DOHH2 (cell line): ENCODE measurements around the gene LYPD6.

Experiments
- EZH2phosphoT487 ChIP-seq: fragments of 200-600 bp; sonication (generic); IDR thresholded peaks from 2 replicates; pipeline ENCODE4 v1.6.1; 2017; ENCODE audit warnings: borderline replicate concordance, mild to moderate bottlenecking, antibody characterized with exemption, low read length, moderate library complexity, mixed read lengths
- TF ChIP-seq, protein P1 (sequence below): fragments of 200-600 bp; sonication (generic); IDR thresholded peaks from one replicate; pipeline ENCODE4 v1.5.1; 2014; ENCODE audit warnings: antibody characterized with exemption, mild to moderate bottlenecking, low read depth, low read length; ENCODE audit not compliant: poor library complexity, severe bottlenecking

DNA sequence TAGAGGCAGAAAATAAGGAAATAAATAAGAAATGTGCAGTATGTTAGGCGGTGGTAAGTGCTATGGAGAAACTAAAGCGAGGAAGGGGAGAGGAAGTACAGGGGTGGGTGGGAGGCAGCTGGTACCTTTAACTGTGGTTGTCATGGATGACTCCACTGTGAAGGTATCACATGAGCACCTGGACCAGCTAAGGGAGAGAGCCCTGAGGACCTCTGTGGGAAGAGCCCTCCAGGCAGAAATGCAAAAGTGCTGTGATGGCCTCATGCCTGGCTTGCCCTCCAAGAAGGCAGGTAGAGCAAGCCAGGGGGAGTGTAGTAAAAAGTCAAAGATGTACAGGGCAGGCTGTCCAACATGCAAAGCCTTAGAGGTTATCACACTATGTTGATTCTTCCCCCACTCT is 17.9 kb downstream of the LYPD6 start:
- TF ChIP-seq, protein P1, sequence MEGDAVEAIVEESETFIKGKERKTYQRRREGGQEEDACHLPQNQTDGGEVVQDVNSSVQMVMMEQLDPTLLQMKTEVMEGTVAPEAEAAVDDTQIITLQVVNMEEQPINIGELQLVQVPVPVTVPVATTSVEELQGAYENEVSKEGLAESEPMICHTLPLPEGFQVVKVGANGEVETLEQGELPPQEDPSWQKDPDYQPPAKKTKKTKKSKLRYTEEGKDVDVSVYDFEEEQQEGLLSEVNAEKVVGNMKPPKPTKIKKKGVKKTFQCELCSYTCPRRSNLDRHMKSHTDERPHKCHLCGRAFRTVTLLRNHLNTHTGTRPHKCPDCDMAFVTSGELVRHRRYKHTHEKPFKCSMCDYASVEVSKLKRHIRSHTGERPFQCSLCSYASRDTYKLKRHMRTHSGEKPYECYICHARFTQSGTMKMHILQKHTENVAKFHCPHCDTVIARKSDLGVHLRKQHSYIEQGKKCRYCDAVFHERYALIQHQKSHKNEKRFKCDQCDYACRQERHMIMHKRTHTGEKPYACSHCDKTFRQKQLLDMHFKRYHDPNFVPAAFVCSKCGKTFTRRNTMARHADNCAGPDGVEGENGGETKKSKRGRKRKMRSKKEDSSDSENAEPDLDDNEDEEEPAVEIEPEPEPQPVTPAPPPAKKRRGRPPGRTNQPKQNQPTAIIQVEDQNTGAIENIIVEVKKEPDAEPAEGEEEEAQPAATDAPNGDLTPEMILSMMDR, result no peak
- no peak for TF ChIP-seq EZH2phosphoT487
